MM.1S (cell line): Measurements from ENCODE around the gene VGLL4.

Source experiments
- DNase-seq: peaks from one replicate; pipeline ENCODE4 v3.0.0-alpha.2; 2015
- H2AFZ ChIP-seq: fragments of 300-600 bp; sonication (generic); 2 replicates; pipeline ENCODE4 v1.6.0; 2016; ENCODE audit warnings: antibody characterized with exemption, low read length
- H3F3A ChIP-seq: fragments of 300-600 bp; sonication (generic); 2 replicates; pipeline ENCODE4 v1.6.1; 2016; ENCODE audit warnings: mild to moderate bottlenecking, antibody characterized with exemption, low read length, moderate library complexity, mixed read lengths; ENCODE audit not compliant: insufficient read depth
- H3K27ac ChIP-seq: fragments of 300-600 bp; sonication (generic); 2 replicates; pipeline ENCODE4 v1.5.1; 2016; ENCODE audit warnings: mild to moderate bottlenecking, low read length
- H3K27me3 ChIP-seq: fragments of 300-600 bp; sonication (generic); replicated peaks from 2 replicates; pipeline ENCODE4 v1.6.0; 2016; ENCODE audit warnings: low read length; ENCODE audit not compliant: insufficient read depth
- H3K36me3 ChIP-seq: fragments of 300-600 bp; sonication (generic); replicated peaks from 2 replicates; pipeline ENCODE4 v1.6.1; 2016; ENCODE audit warnings: mild to moderate bottlenecking, low read length, mixed read lengths; ENCODE audit not compliant: insufficient read depth
- H3K4me1 ChIP-seq: fragments of 300-600 bp; sonication (generic); 2 replicates; pipeline ENCODE4 v1.6.1; 2016; ENCODE audit warnings: low read length, mixed read lengths
- H3K4me2 ChIP-seq: fragments of 300-600 bp; sonication (generic); 2 replicates; pipeline ENCODE4 v1.6.0; 2016; ENCODE audit warnings: low read depth, low read length
- H3K4me3 ChIP-seq: fragments of 300-600 bp; sonication (generic); 2 replicates; pipeline ENCODE4 v1.5.1; 2016; ENCODE audit warnings: low read length, mixed read lengths
- H3K79me2 ChIP-seq: fragments of 300-600 bp; sonication (generic); 2 replicates; pipeline ENCODE4 v1.6.1; 2016; ENCODE audit warnings: mixed run types, low read length, mixed read lengths
- H3K9ac ChIP-seq: fragments of 300-600 bp; sonication (generic); 2 replicates; pipeline ENCODE4 v1.6.1; 2016; ENCODE audit warnings: low read length, mixed read lengths
- H3K9me2 ChIP-seq: fragments of 300-600 bp; sonication (generic); replicated peaks from 2 replicates; pipeline ENCODE4 v1.6.1; 2016; ENCODE audit warnings: mild to moderate bottlenecking, low read length, mixed read lengths; ENCODE audit not compliant: insufficient read depth
- H3K9me3 ChIP-seq: fragments of 300-600 bp; sonication (generic); replicated peaks from 2 replicates; pipeline ENCODE4 v1.6.1; 2016; ENCODE audit warnings: mild to moderate bottlenecking, low read length, mixed read lengths; ENCODE audit not compliant: insufficient read depth
- H4K20me1 ChIP-seq: fragments of 300-600 bp; sonication (generic); 2 replicates; pipeline ENCODE4 v1.6.1; 2016; ENCODE audit warnings: mild to moderate bottlenecking, low read length, moderate library complexity, mixed read lengths; ENCODE audit not compliant: insufficient read depth
- CTCF ChIP-seq: fragments of 300-600 bp; sonication (generic); IDR thresholded peaks from 2 replicates; pipeline ENCODE4 v1.5.1; 2016; ENCODE audit warnings: antibody characterized with exemption, low read length, mixed read lengths
- EZH2 ChIP-seq: fragments of 300-600 bp; sonication (generic); optimal IDR thresholded peaks from 2 replicates; pipeline ENCODE3; 2017; ENCODE audit warnings: low read depth, mild to moderate bottlenecking, antibody characterized with exemption, low read length, mixed read lengths
- EZH2phosphoT487 ChIP-seq: fragments of 300-600 bp; sonication (generic); IDR thresholded peaks from 2 replicates; pipeline ENCODE4 v1.6.1; 2018; ENCODE audit warnings: antibody characterized with exemption, low read length

The VGLL4 gene

DNA sequence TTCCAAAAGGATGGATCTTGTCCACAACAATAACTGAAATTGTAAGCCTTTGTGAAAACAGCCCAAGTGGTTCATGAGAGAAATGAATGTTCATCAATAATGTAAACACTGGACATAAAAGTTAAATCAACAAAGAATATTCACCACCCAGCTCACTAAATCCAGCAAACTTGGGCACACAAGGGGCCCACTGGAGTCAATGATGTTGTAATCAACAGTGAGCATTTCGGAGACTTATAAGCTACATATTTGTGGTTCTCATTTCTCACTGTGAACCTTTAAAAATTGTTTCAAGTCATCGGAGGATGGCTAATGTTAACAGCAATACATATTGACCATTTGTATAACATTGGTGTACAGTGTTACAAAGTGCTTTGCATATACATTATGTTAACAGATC lies 63.1 kb downstream of the VGLL4 start:
- no peak for DNase-seq
- H3K4me1 ChIP-seq: no peaks in the 10 kb centered on the region
- no peaks in the 10 kb centered on the region for H3K9me2 ChIP-seq
- H2AFZ ChIP-seq: no peak overlapping the region
- no peak overlapping the region for H3K9ac ChIP-seq
- no peaks in the 10 kb centered on the region for H3F3A ChIP-seq
- no peak overlapping the region for H3K27ac ChIP-seq
- no peak overlapping the region for H3K4me3 ChIP-seq
- no peak overlapping the region for H3K4me2 ChIP-seq
- no peak for TF ChIP-seq EZH2phosphoT487
- TF ChIP-seq CTCF: no peak
- TF ChIP-seq EZH2: no peak
- no peaks in the 10 kb centered on the region for H3K36me3 ChIP-seq
- H4K20me1 ChIP-seq: no peaks in the 10 kb centered on the region; the same call in 1 of the 2 replicates
- H3K9me3 ChIP-seq: no peaks in the 10 kb centered on the region
- peaks cover 59% of the 10 kb centered on the region for H3K79me2 ChIP-seq
- H3K27me3 ChIP-seq: no peaks in the 10 kb centered on the region

DNA sequence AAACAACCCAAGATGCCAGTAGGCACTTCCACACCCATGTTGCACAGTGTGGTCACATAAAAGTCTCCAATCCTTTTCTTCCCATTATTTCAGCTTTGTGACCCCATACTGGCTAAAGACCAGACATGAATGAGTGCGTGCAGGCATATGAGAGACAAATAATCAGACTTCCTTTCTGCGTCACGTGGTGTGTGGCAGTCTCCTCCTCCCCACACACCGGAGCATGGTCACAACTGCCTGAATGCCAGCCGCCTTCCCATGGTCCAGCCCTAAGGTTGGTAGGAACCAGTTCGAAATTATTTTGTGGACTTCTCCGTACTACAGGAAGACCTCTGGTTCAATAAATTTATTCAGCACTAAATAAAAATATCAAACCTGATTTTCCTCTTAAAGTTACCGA lies 65.5 kb downstream of the VGLL4 start:
- H3K4me2 ChIP-seq: no peak overlapping the region
- DNase-seq: no peak
- no peaks in the 10 kb centered on the region; the same call in 1 of the 2 replicates for H4K20me1 ChIP-seq
- H3K9me3 ChIP-seq: no peaks in the 10 kb centered on the region
- TF ChIP-seq EZH2 (no peak), EZH2phosphoT487 (no peak), CTCF (no peak)
- no peak overlapping the region for H2AFZ ChIP-seq
- H3K27me3 ChIP-seq: no peaks in the 10 kb centered on the region
- H3K4me1 ChIP-seq: no peaks in the 10 kb centered on the region
- H3K9ac ChIP-seq: no peak overlapping the region
- no peaks in the 10 kb centered on the region; the same call in 1 of the 2 replicates for H3K36me3 ChIP-seq
- H3K9me2 ChIP-seq: no peaks in the 10 kb centered on the region
- H3F3A ChIP-seq: no peaks in the 10 kb centered on the region
- no peak overlapping the region for H3K27ac ChIP-seq
- no peak overlapping the region for H3K4me3 ChIP-seq
- peaks cover 43% of the 10 kb centered on the region for H3K79me2 ChIP-seq

DNA sequence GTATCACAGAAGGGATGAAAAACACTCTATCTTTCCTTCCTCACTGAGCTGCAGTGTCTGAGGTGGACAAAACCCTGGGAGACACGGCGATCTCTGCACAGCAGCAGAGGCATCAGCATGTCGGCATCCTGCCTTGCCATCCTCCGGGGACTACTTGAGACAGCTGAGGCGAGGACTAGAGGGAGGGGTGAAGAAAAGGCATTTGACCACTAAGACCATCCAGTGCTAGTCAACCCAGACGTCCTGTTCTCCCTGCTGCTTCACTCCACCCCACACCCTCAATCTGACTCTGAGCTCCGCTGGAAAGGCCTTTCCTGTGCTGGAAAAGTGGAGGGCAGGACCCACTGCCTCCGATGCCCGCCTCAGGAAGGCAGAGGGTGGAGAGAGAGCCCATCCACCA lies 67.3 kb downstream of the VGLL4 start:
- Histone ChIP-seq H3K9me3 (no peaks in the 10 kb centered on the region), H3K4me2 (no peak overlapping the region), H3K27ac (no peak overlapping the region), H3K4me1 (no peaks in the 10 kb centered on the region), H3K4me3 (no peak overlapping the region), H3K9me2 (no peaks in the 10 kb centered on the region), H3F3A (no peaks in the 10 kb centered on the region), H3K27me3 (no peaks in the 10 kb centered on the region), H3K36me3 (no peaks in the 10 kb centered on the region; the same call in 1 of the 2 replicates), H3K79me2 (peaks cover 32% of the 10 kb centered on the region), H2AFZ (no peak overlapping the region), H4K20me1 (no peaks in the 10 kb centered on the region; the same call in 1 of the 2 replicates), H3K9ac (no peak overlapping the region)
- no peak for DNase-seq
- no peak for TF ChIP-seq CTCF
- no peak for TF ChIP-seq EZH2phosphoT487
- no peak for TF ChIP-seq EZH2
